ENCODE results near the gene HCAR2.
"Not testable (repeated sequence)": the region's sequence is repeated elsewhere in the genome, so short reads cannot be mapped to it uniquely, and the experiment has no call there.

The HCAR2 gene

DNA sequence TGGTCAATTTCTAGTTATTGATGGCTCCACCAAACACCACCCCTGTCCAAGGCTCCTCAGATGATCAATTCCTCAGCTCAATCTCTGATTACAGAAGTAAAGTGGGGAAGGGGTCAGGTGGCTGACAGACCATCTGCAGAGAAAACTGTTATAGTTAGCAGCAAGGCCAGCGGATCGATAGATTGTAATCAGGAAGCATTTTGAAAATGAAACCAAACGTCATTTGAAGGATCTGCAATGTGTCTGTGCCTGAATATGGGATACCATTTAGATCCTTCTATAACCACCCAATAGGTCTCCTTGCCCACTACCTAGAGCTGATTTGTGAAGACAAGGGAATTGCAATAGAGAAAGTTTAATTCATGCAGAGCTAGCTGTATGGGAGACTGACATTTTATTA lies 11.6 kb downstream of the HCAR2 start:
- no peak for DNase-seq (ENCODE audit: low spot score)
- TF ChIP-seq, protein P1, sequence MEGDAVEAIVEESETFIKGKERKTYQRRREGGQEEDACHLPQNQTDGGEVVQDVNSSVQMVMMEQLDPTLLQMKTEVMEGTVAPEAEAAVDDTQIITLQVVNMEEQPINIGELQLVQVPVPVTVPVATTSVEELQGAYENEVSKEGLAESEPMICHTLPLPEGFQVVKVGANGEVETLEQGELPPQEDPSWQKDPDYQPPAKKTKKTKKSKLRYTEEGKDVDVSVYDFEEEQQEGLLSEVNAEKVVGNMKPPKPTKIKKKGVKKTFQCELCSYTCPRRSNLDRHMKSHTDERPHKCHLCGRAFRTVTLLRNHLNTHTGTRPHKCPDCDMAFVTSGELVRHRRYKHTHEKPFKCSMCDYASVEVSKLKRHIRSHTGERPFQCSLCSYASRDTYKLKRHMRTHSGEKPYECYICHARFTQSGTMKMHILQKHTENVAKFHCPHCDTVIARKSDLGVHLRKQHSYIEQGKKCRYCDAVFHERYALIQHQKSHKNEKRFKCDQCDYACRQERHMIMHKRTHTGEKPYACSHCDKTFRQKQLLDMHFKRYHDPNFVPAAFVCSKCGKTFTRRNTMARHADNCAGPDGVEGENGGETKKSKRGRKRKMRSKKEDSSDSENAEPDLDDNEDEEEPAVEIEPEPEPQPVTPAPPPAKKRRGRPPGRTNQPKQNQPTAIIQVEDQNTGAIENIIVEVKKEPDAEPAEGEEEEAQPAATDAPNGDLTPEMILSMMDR (IDR thresholded peaks at IDR 0.05; ENCODE audit: extremely low read depth, missing control alignments), result no peak

DNA sequence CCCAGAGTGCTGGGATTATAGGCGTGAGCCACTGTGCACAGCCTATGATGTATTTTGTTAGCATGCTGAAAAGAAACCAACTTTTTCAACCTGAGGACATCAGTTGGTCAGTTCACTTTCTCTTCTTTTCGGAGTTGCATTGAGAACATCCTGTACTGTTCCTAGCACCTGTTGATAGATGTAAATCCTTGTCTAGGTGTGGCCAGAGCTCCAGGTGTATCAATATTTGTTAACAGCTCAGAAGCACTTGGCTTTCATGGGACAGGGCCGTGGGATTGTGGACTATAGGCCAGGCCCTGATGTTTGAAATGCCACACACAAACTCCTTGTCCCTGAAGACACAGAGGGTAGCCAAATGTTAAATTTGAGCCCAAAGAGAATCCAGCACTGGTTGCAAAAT lies 14.9 kb downstream of the HCAR2 start:
- no peak for DNase-seq (ENCODE audit: low spot score)
- TF ChIP-seq, protein P1 (IDR thresholded peaks at IDR 0.05; ENCODE audit: extremely low read depth, missing control alignments), result no peak

DNA sequence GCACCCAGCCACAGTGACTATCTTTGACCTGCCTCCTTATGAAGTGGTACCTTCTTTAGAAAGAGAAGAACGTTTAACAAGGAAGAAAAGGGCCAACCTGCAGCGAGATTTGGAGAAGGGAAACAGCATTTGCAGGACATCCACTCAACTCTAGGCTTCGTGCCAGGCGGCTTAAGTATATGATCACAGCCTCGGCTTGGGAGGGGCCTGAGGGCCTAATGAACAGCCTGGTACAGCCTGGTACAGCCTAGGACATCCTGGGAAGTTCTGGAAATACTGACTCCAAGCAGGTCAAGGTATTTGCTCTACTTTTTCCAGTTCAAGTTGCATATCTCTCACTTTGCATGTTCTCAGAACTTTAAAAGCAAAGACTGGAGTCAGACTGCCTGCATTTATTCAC lies 16.1 kb downstream of the HCAR2 start:
- no peak for DNase-seq (ENCODE audit: low spot score)
- TF ChIP-seq, protein P1 (IDR thresholded peaks at IDR 0.05; ENCODE audit: extremely low read depth, missing control alignments), result no peak

DNA sequence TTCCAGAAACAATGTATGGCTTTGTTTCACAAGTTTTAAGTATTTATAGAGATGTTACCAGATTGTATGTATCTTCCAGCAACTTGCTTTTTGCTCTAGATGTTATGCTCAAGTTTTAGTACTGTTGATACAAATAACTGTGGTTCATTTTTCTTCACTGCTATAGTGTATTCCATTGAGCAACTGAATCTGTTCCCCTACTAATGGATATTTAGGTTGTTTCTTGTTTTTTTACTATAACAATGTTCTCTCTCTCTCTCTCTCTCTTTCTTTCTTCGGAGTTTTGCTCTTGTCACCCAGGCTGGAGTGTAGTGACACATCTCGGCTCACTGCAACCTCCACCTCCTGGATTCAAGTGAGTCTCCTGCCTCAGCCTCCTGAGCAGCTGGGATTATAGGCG lies 16.6 kb downstream of the HCAR2 start:
- no peak for DNase-seq (ENCODE audit: low spot score)
- TF ChIP-seq, protein P1 (IDR thresholded peaks at IDR 0.05; ENCODE audit: extremely low read depth, missing control alignments), result no peak

DNA sequence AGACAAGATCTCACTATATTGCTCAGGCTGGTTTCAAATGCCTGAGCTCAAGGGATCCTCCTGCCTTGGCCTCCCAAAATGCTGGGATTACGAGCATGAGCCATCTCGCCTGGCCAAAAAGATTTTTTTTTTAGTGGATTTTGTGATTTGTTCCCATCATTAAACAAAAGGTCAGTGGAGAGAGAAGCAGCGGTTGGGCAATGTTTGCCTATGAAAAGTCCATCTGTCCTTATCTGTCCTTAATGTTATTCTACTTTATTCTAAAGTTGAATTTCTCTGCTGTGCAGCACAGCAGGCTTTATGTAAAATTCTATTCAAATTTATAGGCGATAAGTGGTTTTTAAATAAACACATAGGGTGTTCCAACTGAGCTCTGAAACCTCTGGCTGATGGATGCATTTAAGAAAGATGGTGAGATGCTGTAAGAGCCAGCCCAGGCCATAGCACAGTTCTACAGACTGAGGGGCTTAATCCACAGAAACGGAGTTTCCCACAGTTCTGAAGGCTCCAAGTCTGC lies 18.8 kb downstream of the HCAR2 start:
- TF ChIP-seq, protein P1 (IDR thresholded peaks at IDR 0.05; ENCODE audit: extremely low read depth, missing control alignments), result no peak
- DNase-seq (ENCODE audit: low spot score), result no peak

DNA sequence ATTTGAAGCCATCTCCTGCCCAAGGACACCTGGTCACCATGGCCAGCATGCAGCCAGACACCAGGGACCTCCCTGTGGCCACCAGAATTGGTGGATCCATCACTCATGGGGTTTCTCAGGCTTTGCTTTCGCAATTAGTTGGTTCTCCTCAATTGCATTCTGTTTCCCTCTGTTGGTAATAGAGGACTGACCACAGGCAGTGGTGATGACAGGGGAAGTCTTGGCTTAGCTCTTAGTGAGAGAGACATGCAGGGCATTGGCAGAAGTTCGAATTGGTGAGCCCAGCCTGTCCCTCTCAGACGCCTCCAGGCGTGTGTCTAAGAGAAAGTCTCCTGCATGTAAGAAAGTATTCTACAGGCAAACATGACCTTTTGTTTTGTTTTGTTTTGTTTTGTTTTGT lies 21.3 kb downstream of the HCAR2 start:
- no peak for DNase-seq (ENCODE audit: low spot score)
- TF ChIP-seq, protein P1 (IDR thresholded peaks at IDR 0.05; ENCODE audit: extremely low read depth, missing control alignments), result no peak

DNA sequence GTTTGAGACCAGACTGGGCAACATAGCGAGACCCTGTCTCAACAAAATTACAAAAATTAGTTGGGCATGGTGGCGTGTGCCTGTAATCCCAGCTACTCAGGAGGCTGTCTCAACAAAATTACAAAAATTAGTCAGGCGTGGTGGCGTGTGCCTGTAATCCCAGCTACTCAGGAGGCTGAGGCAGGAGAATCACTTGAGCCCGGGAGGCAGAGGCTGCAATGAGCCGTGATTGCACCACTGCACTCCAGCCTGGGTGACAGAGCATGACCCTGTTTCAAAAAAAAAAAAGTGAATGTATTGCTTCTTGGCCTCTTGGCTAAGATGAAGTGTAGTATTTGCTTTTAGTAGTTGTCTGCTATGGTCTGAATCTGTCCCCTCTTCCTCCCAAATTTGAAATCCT lies 22.2 kb downstream of the HCAR2 start:
- DNase-seq (ENCODE audit: low spot score), result not testable (repeated sequence)

DNA sequence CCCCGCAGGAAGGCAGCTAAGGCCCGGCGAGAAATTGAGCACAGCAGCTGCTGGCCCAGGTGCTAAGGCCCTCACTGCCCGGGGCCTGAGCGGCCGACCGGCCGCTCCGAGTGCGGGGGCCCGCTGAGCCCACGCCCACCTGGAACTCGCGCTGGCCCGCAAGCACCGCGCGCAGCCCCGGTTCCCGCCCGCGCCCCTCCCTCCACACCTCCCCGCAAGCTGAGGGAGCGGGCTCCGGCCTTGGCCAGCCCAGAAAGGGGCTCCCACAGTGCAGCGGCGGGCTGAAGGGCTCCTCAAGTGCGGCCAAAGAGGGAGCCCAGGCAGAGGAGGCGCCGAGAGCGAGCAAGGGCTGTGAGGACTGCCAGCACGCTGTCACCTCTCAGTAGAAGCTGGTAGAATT lies 26.4 kb downstream of the HCAR2 start:
- DNase-seq (ENCODE audit: low spot score), result not testable (repeated sequence)

DNA sequence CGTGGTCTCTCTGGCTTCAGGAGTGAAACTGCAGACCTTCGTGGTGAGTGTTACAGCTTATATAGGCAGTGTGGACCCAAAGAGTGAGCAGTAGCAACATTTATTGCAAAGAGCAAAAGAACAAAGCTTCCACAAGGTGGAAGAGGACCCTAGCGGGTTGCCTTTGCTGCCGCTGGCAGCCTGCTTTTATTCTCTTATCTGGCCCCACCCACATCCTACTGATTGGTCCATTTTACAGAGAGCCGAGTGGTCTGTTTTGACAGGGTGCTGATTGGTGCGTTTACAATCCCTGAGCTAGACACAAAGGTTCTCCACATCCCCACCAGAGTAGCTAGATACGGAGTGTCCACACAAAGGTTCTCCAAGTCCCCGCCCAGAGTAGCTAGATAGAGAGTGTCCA lies 27.1 kb downstream of the HCAR2 start:
- DNase-seq (ENCODE audit: low spot score), result not testable (repeated sequence)

All from GM20000 (cell line).